HG03571 (cell line): ENCODE results near the gene SRSF10.
"Not testable (repeated sequence)": the region's sequence is repeated elsewhere in the genome, so short reads cannot be mapped to it uniquely, and the experiment has no call there.

Source experiments
- ATAC-seq: cut with Tn5 transposase; IDR thresholded peaks from one replicate; pipeline ENCODE4 v1.9.1; 2021; ENCODE audit not compliant: unreplicated experiment

Gene SRSF10

DNA sequence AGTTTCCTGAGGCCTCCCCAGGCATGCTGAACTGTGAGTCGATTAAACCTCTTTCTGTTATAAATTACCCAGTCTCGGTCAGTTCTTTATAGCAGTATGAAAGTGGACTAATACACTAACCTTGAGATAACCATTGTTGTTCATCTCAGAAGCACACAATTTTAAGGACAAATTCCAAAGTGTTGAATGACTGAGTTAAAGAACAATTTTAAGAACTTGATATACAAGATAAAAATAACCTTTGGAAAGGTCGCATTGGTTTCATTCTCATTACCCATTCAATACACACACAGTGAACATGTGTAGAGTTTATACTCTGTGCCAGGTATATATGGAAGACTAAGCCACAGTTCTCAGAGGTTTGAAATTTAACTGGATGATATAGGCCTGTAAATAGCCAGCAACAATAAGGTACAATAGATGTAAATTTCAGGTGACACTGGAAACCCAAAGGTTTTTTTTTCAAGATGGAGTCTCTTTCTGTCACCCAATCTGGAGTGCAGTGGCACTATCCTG, 19.1 kb upstream of the SRSF10 start:
- ATAC-seq: no peak

GRCh38 chr1:23997812-23998211, 17.7 kb upstream of the SRSF10 start:
- no peak for ATAC-seq

DNA sequence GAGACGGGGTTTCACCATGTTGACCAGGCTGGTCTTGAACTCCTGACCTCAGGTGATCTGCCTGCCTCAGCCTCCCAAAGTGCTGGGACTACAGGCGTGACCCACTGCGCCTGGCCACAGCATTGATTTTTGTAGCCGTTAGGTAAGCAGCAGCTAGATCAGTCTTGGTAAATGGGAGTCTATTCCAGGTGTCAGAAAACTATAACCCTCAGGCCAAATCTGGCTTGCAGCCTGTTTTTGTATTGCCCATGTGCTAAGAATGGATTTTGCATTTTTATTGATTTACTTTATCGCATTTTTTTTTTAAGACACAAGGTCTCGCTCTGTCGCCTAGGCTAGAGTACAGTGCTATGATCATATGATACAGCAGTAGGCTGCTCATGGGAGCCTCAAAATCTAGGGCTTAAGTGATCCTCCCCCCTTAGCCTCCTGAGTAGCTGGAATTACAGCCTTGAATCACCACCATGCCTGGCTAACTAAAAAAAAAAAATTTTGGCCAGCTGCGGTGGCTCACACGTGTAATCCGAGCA, 16.6 kb upstream of the SRSF10 start:
- ATAC-seq: no peak

- ATAC-seq: no peak
Measured at GRCh38 chr1:23995431-23995837, 15.3 kb upstream of the SRSF10 start.

- ATAC-seq: not testable (repeated sequence)
Measured at GRCh38 chr1:23992011-23992410, 11.9 kb upstream of the SRSF10 start.

DNA sequence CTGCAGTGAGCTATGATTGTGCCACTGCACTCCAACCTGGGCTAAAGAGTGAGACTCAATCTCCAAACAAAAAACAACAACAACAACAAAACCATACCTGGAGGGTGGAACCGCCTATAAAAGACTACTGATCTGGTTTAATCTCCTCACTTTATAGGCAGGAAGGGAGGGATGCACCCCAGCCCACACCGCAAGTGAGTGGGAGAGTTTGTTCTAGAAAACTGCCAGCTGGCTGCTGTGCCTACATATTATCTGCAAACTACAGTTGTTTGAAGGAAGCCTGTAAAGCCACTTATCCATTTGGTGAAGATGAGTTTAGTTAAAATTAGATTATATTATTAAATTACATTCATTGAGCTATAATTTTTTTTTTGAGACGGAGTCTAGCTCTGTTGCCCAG, 9.1 kb upstream of the SRSF10 start:
- ATAC-seq: no peak

DNA sequence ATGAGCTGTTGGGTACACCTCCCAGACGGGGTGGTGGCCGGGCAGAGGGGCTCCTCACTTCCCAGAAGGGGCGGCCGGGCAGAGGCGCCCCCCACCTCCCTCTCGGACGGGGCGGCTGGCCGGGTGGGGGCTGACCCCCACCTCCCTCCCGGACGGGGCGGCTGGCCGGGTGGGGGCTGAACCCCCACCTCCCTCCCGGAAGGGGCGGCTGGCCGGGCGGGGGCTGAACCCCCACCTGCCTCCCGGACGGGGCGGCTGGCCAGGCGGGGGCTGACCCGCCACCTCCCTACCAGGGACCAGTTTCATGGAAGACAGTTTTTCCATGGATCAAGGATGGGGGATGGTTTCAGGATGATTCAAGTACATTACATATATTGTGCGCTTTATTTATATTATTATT, 6.9 kb upstream of the SRSF10 start:
- not testable (repeated sequence) for ATAC-seq

DNA sequence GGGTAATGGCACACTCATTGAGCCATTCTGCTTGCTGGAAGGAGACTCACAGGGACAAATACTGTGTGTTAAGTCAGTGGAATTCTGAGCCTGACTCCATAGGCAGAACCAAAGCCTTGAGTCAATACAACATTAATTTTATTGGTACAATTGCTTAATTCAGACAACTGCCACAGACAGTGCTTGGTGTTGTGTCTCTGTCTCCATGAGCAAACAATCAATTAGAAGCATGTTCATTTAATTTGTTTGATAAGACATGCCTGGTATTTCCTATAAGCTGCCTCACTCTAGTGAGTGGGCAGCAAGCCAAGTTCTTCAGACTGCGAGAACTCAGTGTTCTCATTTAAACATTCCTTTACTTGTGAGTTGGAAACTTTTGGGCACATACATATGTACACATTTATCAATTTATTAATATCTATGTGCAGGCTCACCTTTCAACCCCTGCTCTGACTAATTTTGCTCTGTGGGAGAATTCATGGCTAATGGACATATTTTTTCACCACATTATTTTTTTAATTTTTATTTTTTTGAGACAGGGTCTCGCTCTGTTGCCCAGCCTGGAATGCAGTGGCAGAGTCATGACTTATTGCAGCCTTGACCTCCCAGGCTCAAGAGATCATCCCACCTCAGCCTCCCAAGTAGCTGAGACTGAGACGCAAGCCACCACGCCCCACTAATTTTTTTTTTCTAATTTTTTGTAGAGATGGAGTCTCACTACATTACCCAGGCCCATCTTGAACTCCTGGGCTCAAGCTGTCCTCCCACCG, 4.5 kb upstream of the SRSF10 start:
- ATAC-seq: no peak

DNA sequence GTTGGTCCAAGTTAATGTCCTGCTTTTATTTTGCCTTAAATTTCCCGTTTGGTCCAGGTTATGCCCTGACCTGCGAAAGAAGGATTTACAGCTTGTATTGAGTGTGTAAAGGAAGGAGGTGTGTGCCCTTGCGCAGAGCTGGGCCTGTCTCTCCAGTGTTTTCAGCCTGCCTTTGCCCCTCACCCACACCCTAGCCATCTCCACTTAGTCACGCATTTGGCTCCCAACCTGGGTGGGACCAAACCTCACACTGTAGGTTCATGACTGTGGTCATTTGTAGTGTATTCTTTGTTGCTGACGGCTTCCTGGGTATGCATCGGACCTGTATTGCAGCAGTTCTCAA, 572 bp upstream of the SRSF10 start:
- ATAC-seq: peak; percentile 38

DNA sequence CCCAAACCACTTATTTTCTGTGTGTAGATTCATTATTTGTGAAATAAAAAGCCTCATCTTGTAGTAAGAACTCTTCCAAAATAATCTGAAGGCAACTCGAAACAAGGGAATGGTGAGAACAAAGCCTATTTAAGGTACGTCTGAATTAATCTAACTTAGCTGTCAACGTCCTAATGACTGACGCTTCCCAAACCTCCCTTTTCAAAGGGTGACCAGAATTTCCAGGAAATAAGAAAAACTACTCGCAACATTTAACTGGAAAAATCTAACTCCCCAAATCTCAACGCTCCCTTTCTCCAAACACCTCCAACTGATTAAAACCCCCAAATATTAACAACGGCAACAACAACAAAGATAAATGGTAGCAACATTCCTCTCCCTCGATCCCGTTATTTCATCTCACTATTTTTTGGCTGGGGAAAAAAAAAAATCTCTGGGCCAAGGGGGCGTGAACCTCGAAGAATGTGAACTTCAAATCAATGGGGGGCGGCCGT, 693 bp downstream of the SRSF10 start:
- ATAC-seq: no peak

- no peak for ATAC-seq
Measured at GRCh38 chr1:23978805-23979204, 1.3 kb downstream of the SRSF10 start.

- no peak for ATAC-seq
Measured at GRCh38 chr1:23977854-23978191, 2.3 kb downstream of the SRSF10 start.

DNA sequence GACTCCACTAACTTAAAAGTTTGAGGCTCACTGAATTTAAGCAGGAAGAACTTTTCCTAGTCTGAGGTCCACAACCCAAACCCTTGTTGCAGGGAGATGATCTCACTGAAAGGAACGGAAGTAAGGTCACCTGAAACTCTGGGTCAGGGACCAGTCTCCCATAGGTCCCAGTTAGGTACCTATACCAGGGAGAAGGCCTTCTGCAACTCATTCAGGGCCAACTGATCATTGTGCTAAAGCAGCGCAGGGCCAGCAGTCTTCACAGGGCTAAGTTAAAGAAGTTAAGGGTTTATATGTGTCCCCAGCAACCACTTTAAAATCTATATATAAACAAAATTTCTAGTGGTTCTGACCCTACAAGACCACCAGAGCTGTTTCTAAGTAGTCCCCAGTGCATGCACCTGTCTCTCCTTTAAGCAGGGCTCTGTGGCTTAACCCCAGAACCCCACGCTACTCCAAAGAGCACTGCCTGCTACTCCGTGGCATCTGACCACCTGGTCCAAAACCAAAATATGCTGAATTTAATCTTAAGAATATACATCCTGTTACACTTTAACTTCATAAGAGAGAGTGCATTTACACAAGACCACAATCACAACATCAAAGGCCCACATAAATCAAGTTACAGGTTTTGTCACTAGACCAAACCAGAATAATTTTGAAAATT, 2.8 kb downstream of the SRSF10 start:
- no peak for ATAC-seq

DNA sequence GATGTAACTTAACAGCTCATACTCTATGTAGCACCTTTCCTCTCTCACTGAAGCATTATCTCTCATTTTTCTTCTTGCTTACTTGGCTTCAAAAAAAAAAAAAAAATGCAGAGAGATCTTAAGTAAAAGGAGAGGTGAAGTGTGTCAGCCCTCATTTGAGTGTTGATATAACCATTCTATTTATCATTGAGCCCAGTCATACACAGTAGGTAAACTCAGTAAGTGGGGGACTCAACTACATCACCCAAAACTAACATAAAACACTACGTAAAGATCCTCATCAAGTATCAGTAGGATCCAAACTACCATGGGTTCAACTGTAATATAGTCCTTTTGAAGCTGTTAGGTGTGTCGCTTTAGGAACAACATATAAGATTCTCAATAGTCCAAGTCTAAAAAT, 12.3 kb downstream of the SRSF10 start:
- ATAC-seq: no peak

- no peak for ATAC-seq
Measured at GRCh38 chr1:23966973-23967493, 13.1 kb downstream of the SRSF10 start.

DNA sequence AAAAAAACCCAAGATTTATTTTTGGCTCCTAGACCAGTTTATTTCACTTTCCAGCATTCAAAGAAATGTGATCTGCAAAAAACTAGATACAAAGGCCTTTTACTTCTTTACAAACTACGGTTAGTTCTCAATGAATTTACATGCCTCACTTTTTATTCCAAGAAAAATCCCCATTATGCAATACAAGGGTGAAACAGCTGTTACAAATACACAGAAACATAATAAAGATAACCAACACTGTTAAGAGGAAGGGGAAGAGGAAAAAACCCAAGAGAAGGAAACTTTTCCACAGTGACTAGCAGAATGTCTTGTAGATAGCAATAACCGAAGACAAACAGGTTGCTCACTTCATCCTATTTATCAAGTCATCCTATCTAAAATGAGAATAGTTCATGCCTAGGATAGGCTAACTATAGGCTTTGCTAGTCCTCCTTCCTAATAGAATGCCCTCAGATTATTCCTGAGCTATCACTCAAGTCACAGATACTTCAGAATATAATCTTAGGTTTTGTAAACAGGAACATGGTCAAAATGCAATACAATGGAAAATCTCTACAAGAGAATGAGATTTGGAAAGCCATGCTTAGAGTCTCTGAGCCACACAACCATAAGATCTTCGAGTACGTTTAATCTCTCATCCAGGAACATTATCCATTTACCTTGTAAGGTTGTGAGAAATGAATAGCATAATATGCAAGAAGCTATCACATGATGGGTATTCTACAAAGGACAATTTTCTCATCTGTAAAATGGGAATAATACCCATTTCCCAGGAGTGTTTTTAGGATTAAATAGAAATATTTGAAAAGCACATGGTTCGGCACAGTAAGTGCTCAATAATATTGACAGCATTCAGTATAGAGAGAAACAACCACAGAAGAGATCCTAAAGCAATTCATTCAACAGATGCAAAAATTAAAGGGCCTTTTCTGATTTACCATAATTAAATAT, 15.1 kb downstream of the SRSF10 start:
- ATAC-seq: no peak

DNA sequence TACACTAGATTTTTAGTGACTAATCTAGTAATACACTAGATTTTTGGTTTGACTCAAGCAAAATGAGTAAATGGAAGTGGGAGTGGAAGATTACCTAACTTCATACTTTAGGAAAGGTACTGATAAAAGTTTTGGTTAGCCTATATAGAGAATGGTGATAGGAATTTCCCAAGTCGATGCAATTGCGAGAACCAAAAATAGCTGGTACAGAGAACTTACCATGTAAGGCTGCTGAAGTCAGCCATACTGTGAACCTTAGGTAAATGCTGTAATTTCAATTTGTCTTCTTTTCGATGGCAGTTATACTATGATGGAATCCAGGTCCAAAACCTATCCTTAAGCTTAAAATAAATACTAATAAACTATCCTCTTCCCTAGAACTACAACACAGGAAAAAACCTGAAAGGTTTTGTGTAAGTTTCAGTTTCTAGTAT, 15.9 kb downstream of the SRSF10 start:
- ATAC-seq: no peak

GRCh38 chr1:23963617-23964234, 16.4 kb downstream of the SRSF10 start:
- no peak for ATAC-seq

DNA sequence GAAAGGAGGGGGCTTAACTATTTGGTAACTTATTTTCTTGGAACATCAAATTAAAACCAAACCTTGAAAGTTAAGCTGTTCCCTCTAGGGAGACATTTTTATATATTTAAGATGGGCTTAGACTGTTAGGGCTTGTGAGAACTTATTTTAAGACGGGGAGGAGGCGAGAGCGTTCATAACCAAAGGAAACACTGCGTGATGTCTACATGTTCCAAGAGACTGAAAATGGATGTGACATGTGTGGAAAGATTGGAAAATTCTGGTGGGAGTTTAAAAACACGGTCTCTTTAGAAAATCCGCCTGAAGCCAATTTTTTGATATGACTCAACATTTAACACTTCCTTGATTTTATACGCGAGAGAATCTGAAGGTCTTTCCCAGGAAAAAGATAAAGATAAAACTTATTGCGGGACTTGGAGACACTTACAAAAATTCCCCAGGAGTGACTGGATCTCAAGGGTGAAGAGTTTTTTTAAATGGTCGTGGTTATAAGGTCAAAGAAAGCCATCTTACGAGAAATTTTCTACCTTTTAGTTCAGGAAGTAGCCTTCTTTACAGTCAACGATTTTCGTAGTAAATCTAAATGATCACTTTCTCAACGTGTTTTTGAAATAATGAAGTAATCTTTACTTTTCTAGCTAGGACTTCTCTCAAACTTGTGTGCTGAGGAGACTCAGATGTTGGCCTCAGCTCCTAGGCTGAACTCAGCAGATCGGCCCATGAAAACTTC, 19.7 kb downstream of the SRSF10 start:
- ATAC-seq: no peak
